ENCODE data around the gene TOB2.
"Not testable (repeated sequence)": the region's sequence is repeated elsewhere in the genome, so short reads cannot be mapped to it uniquely, and the experiment has no call there.

TOB2 gene

GRCh38 chr22:41468381-41469217 is 22.0 kb upstream of the TOB2 start, which contains the start of the genes ACO2 and PHF5A:
Gene ACO2, plus strand, starts transcription at chr22:41469117. Its CDS starts 30 bp downstream, at chr22:41469147.
Gene PHF5A, minus strand, starts transcription at chr22:41468692. Its CDS starts 39 bp downstream, at chr22:41468653.
- peak; percentile 95 for TF ChIP-seq TAF1 (IDR thresholded peaks at IDR 0.05; ENCODE audit: low read depth, low read length)
- TF ChIP-seq SPI1 (IDR thresholded peaks at IDR 0.05; ENCODE audit: low read depth, low read length), result 0 out of 2 replicates have a peak, but pooled peaks have one; percentile 2
- no peak for TF ChIP-seq PAX5 (IDR thresholded peaks at IDR 0.05; ENCODE audit: insufficient read depth, low read length, severe bottlenecking)
- TF ChIP-seq POU2F2 (IDR thresholded peaks at IDR 0.05; ENCODE audit: low read depth, low read length), result peak; percentile 50; the same call in 1 of the 2 replicates
- peak; percentile 61; the same call in 1 of the 2 replicates for TF ChIP-seq POLR2A (IDR thresholded peaks at IDR 0.05; ENCODE audit: low read depth, low read length)
- peak; percentile 77 for TF ChIP-seq POLR2AphosphoS5 (IDR thresholded peaks at IDR 0.05; ENCODE audit: low read depth, low read length)
- peak; percentile 97 for FAIRE-seq
- peak; percentile 93 for DNase-seq (ENCODE audit: insufficient read length, low spot score)

- FAIRE-seq (no peak), DNase-seq (ENCODE audit: insufficient read length, low spot score) (no peak)
- TF ChIP-seq PAX5 (IDR thresholded peaks at IDR 0.05; ENCODE audit: insufficient read depth, low read length, severe bottlenecking) (no peak), POLR2AphosphoS5 (IDR thresholded peaks at IDR 0.05; ENCODE audit: low read depth, low read length) (no peak), POLR2A (IDR thresholded peaks at IDR 0.05; ENCODE audit: low read depth, low read length) (no peak), POU2F2 (IDR thresholded peaks at IDR 0.05; ENCODE audit: low read depth, low read length) (no peak), TAF1 (IDR thresholded peaks at IDR 0.05; ENCODE audit: low read depth, low read length) (no peak), SPI1 (IDR thresholded peaks at IDR 0.05; ENCODE audit: low read depth, low read length) (no peak)
These were observed 15.3 kb upstream of the TOB2 start for GRCh38 chr22:41461901-41462300.

GRCh38 chr22:41460071-41460470 is 13.5 kb upstream of the TOB2 start:
- DNase-seq (ENCODE audit: insufficient read length, low spot score); FAIRE-seq: not testable (repeated sequence)

- FAIRE-seq (no peak), DNase-seq (ENCODE audit: insufficient read length, low spot score) (no peak)
- TF ChIP-seq POU2F2 (IDR thresholded peaks at IDR 0.05; ENCODE audit: low read depth, low read length) (no peak), TAF1 (IDR thresholded peaks at IDR 0.05; ENCODE audit: low read depth, low read length) (no peak), POLR2A (IDR thresholded peaks at IDR 0.05; ENCODE audit: low read depth, low read length) (no peak), SPI1 (IDR thresholded peaks at IDR 0.05; ENCODE audit: low read depth, low read length) (no peak), PAX5 (IDR thresholded peaks at IDR 0.05; ENCODE audit: insufficient read depth, low read length, severe bottlenecking) (no peak), POLR2AphosphoS5 (IDR thresholded peaks at IDR 0.05; ENCODE audit: low read depth, low read length) (no peak)
These were observed 12.8 kb upstream of the TOB2 start for GRCh38 chr22:41459431-41459830.

GRCh38 chr22:41458161-41458728 is 11.6 kb upstream of the TOB2 start:
- no peak for FAIRE-seq
- DNase-seq (ENCODE audit: insufficient read length, low spot score), result no peak
- TF ChIP-seq SPI1 (IDR thresholded peaks at IDR 0.05; ENCODE audit: low read depth, low read length) (no peak), POLR2A (IDR thresholded peaks at IDR 0.05; ENCODE audit: low read depth, low read length) (no peak), TAF1 (IDR thresholded peaks at IDR 0.05; ENCODE audit: low read depth, low read length) (no peak), PAX5 (IDR thresholded peaks at IDR 0.05; ENCODE audit: insufficient read depth, low read length, severe bottlenecking) (no peak), POU2F2 (IDR thresholded peaks at IDR 0.05; ENCODE audit: low read depth, low read length) (no peak), POLR2AphosphoS5 (IDR thresholded peaks at IDR 0.05; ENCODE audit: low read depth, low read length) (no peak)

GRCh38 chr22:41448189-41448808 is 1.7 kb upstream of the TOB2 start:
- FAIRE-seq, result peak; percentile 99

GRCh38 chr22:41447435-41448188 is 1.0 kb upstream of the TOB2 start:
- DNase-seq (ENCODE audit: insufficient read length, low spot score) (no peak), FAIRE-seq (peak; percentile 70)
- TF ChIP-seq POLR2A (IDR thresholded peaks at IDR 0.05; ENCODE audit: low read depth, low read length), result no peak; the same call in none of the 2 replicates
- no peak for TF ChIP-seq SPI1 (IDR thresholded peaks at IDR 0.05; ENCODE audit: low read depth, low read length)
- no peak for TF ChIP-seq PAX5 (IDR thresholded peaks at IDR 0.05; ENCODE audit: insufficient read depth, low read length, severe bottlenecking)
- no peak for TF ChIP-seq TAF1 (IDR thresholded peaks at IDR 0.05; ENCODE audit: low read depth, low read length)

More at GRCh38 chr22:41448189-41448808, 1.7 kb upstream of the TOB2 start:
- TF ChIP-seq POU2F2 (IDR thresholded peaks at IDR 0.05; ENCODE audit: low read depth, low read length), result 0 out of 2 replicates have a peak, but pooled peaks have one; percentile 30
- TF ChIP-seq TAF1 (IDR thresholded peaks at IDR 0.05; ENCODE audit: low read depth, low read length), result peak; percentile 82
- TF ChIP-seq POLR2AphosphoS5 (IDR thresholded peaks at IDR 0.05; ENCODE audit: low read depth, low read length), result no peak
- DNase-seq (ENCODE audit: insufficient read length, low spot score), result peak; percentile 79

GRCh38 chr22:41446057-41446501 is 522 bp downstream of the TOB2 start:
- FAIRE-seq (no peak), DNase-seq (ENCODE audit: insufficient read length, low spot score) (no peak)
- no peak for TF ChIP-seq PAX5 (IDR thresholded peaks at IDR 0.05; ENCODE audit: insufficient read depth, low read length, severe bottlenecking)
- no peak for TF ChIP-seq POLR2AphosphoS5 (IDR thresholded peaks at IDR 0.05; ENCODE audit: low read depth, low read length)

Data from GM12891 (cell line).